Stimulated activated memory B cell treated with anti-CD40 and anti-IgM and Interleukin-4, amounts not matched to agents 10 μg/mL and 1 μg/mL and 100 μg/mL, for 72 hours (primary cell): Measurements from ENCODE around the gene WDR38.

ENCODE experiments used
- ATAC-seq: fragments of 150-1000 bp; cut with Tn5 transposase; 2 replicates; pipeline ENCODE4 v1.10.0; 2021
- H3K27ac Mint-ChIP-seq: one replicate; pipeline ENCODE4 v1.8.0; 2022; ENCODE audit warnings: mild to moderate bottlenecking, mixed read lengths
- H3K27me3 Mint-ChIP-seq: one replicate; pipeline ENCODE4 v1.8.0; 2022; ENCODE audit warnings: mixed read lengths
- H3K36me3 Mint-ChIP-seq: one replicate; pipeline ENCODE4 v1.8.0; 2022; ENCODE audit warnings: mixed read lengths
- H3K4me1 Mint-ChIP-seq: one replicate; pipeline ENCODE4 v1.8.0; 2022; ENCODE audit warnings: mixed read lengths
- H3K4me3 Mint-ChIP-seq: one replicate; pipeline ENCODE4 v1.8.0; 2022; ENCODE audit warnings: mild to moderate bottlenecking, moderate library complexity, mixed read lengths
- H3K9me3 Mint-ChIP-seq: one replicate; pipeline ENCODE4 v1.8.0; 2022; ENCODE audit warnings: mixed read lengths

The WDR38 gene

DNA sequence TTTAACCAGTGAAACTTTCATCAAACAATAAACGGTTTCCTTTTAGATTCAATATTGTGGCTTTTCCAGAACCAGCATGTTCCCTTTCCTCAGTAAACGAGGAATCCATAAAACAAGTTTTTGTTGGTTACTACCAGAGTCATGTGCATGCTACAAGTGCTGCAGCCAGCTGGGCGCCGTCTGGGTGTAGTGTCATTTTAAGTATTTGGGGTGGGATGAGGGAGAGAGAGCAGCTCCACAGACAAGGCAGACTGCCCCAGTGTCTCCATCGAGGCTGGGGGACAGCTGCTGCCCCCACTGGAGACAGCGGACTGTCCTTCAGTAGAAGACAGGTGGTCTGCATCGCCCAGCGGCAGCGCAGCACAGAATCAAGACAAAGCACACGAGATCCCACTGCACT, 26.0 kb downstream of the WDR38 start:
- Mint-ChIP-seq H3K4me1 (peaks cover 32% of the 10 kb centered on the region), H3K9me3 (no peaks in the 10 kb centered on the region), H3K27ac (peak overlapping the region; percentile 61), H3K4me3 (no peak overlapping the region), H3K36me3 (peaks cover 46% of the 10 kb centered on the region), H3K27me3 (no peaks in the 10 kb centered on the region)
- ATAC-seq = no peak

DNA sequence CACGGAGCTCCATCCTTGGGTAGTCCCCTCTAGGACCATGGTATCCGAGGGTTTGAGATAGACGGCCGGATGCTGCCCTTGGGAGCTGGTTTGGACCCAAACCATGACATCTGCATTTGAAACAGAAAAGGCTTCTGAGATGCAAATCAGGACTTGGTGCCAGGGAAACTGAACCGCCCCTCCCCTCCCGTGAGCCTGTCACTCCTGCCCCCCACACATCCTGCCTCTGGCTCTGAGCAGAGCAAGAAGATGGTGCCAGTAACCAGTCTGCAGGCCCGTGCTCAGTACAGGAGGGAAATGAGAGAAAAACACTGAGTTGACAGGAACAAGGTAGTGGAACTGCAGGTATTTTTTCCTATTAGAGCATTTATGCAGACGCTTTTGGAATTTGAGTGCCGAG, 27.2 kb downstream of the WDR38 start:
- H3K27me3 Mint-ChIP-seq = no peaks in the 10 kb centered on the region
- H3K4me1 Mint-ChIP-seq = peaks cover 21% of the 10 kb centered on the region
- H3K4me3 Mint-ChIP-seq = no peak overlapping the region
- peak overlapping the region; percentile 61 for H3K27ac Mint-ChIP-seq
- H3K36me3 Mint-ChIP-seq = peaks cover 45% of the 10 kb centered on the region
- no peaks in the 10 kb centered on the region for H3K9me3 Mint-ChIP-seq
- peak; percentile 34 for ATAC-seq

DNA sequence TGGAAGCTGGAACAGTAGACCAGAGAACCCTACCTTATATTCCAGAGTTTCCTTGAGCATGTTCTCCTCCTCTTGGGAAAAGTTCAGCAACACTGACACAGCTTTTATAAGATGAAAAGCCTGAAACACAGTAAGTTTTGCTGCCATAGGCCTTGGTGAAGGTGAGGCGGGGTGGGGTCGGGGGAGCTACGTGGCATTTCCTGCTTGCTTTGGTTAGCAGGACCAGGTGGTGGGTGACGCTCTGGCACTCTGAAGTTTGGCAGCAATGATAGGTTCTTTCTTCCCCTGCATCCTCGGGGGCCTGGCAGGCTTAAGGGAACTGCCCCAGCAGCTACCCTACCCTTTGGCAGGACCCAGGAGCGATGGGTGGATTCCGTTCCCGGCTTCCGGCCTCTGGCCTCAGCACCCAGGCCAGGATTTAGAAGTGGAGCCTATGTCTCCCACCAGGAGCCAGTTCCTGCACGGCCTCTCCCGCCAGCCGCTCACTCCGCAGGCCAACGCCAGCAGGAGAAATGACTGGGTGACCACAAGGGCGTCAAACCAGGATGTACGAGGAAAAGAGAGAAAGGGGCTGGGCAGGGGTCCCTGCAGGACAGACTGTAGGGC, 28.0 kb downstream of the WDR38 start:
- H3K27ac Mint-ChIP-seq = no peak overlapping the region
- no peak for ATAC-seq
- peaks cover 51% of the 10 kb centered on the region for H3K36me3 Mint-ChIP-seq
- H3K4me1 Mint-ChIP-seq = peaks cover 21% of the 10 kb centered on the region
- no peaks in the 10 kb centered on the region for H3K27me3 Mint-ChIP-seq
- H3K4me3 Mint-ChIP-seq = no peak overlapping the region
- no peaks in the 10 kb centered on the region for H3K9me3 Mint-ChIP-seq

DNA sequence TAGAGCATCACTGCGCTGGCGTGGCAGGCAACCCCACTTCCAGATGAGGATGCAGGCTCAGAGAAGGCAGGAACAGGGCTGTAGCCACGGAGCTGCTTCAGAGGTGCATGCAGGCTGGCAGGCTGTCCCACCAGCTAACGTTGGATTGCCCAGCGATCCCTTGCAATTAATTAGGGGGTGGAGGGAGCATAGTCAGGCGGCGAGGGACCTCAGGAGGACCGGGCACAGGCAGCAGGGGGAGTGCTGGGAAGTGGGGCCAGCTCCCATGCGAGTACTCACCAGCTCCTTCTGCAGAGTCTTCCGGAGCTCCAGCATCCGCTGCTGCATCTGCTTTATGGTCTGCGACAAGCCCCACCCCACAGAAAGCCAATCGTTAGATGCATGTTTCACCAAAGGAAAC, 29.0 kb downstream of the WDR38 start:
- Mint-ChIP-seq H3K4me1 (peaks cover 31% of the 10 kb centered on the region), H3K4me3 (no peak overlapping the region), H3K9me3 (no peaks in the 10 kb centered on the region), H3K27me3 (no peaks in the 10 kb centered on the region), H3K27ac (no peak overlapping the region), H3K36me3 (peaks cover 55% of the 10 kb centered on the region)
- ATAC-seq = no peak

DNA sequence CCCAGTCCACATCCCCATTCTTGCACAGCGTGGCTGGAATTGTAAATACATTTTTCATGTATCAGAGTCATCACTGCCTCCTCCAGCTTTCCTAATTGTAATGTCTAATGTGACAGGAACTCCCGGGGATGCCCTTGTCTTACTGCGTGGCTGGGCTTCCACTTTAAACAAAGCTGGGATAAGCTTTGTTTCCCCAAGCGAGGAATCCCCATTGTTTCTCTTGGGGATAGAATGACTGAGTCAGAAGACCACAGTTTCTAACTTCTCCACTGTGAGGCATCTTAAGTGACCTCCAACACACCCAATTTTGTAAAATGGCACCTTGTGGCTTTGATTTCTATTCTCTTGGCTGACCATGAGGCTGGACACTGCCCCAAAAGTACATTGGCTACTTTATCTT, 31.1 kb downstream of the WDR38 start:
- ATAC-seq = no peak
- H3K4me3 Mint-ChIP-seq = no peak overlapping the region
- H3K27me3 Mint-ChIP-seq = no peaks in the 10 kb centered on the region
- peaks cover 28% of the 10 kb centered on the region for H3K4me1 Mint-ChIP-seq
- no peak overlapping the region for H3K27ac Mint-ChIP-seq
- H3K9me3 Mint-ChIP-seq = no peaks in the 10 kb centered on the region
- peaks cover 51% of the 10 kb centered on the region for H3K36me3 Mint-ChIP-seq

DNA sequence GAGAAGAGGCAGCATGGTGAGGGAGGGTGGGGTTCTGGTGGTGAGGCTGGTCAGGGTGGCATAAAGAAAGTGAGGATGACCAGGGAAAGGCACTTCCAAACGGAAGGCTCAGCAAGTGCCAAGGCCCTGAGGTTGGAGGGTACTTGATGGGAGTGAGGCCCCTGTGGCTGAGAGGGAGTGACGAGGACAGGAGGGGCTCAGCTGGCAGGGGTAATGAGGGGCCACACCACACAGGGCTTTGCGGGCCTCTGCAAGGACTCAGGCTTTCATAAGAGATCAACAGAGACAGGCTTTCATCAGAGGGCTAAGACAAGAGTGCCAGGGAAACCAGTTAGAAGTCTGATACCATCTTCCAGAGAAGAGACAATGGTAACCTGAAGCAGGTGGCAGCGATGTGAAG, 32.3 kb downstream of the WDR38 start:
- Mint-ChIP-seq H3K27me3 (no peaks in the 10 kb centered on the region), H3K4me1 (peaks cover 19% of the 10 kb centered on the region), H3K4me3 (no peak overlapping the region), H3K27ac (peak overlapping the region; percentile 17), H3K9me3 (no peaks in the 10 kb centered on the region), H3K36me3 (peaks cover 61% of the 10 kb centered on the region)
- ATAC-seq = no peak

DNA sequence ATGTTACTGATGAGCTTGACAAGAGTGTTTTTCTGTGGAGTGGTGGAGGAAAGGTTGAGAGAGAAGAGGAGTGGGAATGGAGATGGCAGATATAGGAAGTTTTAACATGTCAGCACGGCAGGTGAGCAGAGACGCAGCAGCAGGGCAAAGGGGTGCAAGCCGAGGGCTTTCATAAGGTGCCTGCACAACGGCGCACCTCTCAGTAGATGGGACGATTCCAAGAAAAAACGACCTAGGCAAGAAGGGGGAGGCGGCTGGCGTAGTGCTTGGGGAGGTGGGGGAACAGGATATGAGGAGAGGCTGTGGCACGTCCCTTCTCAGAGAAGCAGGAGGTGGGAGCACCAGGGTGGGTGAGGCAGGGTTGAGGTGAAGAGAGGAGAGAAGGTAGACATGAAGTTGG, 33.2 kb downstream of the WDR38 start:
- ATAC-seq = no peak
- H3K36me3 Mint-ChIP-seq = peaks cover 66% of the 10 kb centered on the region
- peaks cover 18% of the 10 kb centered on the region for H3K4me1 Mint-ChIP-seq
- H3K4me3 Mint-ChIP-seq = no peak overlapping the region
- no peaks in the 10 kb centered on the region for H3K27me3 Mint-ChIP-seq
- no peaks in the 10 kb centered on the region for H3K9me3 Mint-ChIP-seq
- H3K27ac Mint-ChIP-seq = peak overlapping the region; percentile 17

DNA sequence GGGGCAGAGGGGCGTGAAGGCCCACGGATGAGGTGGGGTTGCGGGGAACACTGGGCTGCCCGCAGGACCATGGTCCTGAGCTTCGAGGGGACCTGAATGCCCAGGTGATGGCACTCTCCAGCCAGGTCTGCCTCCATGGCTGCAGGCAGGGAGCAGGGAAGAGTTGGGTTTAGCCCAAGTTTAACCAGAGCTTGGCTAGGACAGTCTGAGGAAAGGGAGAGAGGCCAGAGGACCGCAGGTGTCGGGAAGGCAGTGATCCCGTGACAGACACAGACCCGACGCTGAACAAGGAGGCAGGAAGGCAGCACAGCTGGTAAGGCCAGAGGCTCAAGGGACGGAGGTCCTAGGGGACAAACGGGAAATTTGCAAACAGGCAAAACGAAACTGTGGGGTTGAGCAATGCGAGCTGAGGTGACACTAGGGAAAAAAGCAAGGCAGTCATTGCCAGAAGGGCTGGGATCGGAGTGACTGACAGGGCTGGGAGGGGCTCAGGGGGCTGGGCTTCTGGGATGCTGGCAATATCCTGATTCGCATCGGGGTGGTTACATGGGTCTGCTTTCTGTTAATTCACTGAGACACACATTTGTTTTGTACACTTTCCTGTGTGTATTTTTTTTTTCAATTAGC, 33.7 kb downstream of the WDR38 start:
- Mint-ChIP-seq H3K4me3 (no peak overlapping the region), H3K27me3 (no peaks in the 10 kb centered on the region), H3K27ac (peak overlapping the region; percentile 17), H3K4me1 (peaks cover 13% of the 10 kb centered on the region), H3K9me3 (no peaks in the 10 kb centered on the region), H3K36me3 (peaks cover 62% of the 10 kb centered on the region)
- ATAC-seq = peak; percentile 36

DNA sequence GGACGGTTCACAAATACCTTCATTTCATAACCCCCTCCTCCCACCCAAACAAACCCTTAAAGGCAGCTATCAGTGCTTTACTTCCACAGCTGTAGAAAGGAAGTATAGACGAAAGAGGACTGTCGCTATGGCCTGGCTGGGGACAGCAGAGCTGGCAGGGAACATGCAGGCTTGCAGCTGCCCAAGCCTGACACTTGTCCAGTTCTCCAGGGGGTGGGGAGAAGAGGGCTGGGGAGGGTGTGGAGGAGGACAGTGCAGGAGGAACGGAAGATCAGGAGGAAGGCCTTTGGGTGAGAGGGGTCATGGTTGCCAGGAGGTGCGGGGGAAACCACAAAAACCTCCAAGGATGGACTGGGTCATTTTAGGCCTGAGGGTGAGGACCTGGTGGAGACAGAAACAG, 34.6 kb downstream of the WDR38 start:
- no peak overlapping the region for H3K4me3 Mint-ChIP-seq
- H3K9me3 Mint-ChIP-seq = no peaks in the 10 kb centered on the region
- ATAC-seq = no peak
- peaks cover 12% of the 10 kb centered on the region for H3K4me1 Mint-ChIP-seq
- H3K27ac Mint-ChIP-seq = no peak overlapping the region
- peaks cover 67% of the 10 kb centered on the region for H3K36me3 Mint-ChIP-seq
- no peaks in the 10 kb centered on the region for H3K27me3 Mint-ChIP-seq

DNA sequence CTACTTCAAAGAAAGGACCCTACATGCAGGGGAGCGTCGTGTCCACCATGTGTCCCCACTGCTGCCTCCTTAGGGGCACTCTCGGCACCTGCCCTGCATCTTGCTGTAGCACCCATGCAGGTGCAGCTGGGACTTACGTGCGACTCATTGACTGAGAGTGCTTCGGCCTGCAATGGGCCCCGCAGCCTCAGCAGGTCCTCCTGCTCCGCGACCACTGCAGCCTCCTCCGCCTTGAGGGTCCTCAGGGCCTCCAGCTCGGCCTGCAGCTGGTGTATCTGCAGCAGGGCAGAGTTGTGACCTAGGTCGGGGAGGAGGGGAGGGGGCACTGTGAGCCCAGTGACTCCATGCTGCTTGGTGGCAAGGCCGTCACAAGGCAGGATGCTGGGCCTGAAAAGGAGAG, 35.7 kb downstream of the WDR38 start:
- no peak for ATAC-seq

DNA sequence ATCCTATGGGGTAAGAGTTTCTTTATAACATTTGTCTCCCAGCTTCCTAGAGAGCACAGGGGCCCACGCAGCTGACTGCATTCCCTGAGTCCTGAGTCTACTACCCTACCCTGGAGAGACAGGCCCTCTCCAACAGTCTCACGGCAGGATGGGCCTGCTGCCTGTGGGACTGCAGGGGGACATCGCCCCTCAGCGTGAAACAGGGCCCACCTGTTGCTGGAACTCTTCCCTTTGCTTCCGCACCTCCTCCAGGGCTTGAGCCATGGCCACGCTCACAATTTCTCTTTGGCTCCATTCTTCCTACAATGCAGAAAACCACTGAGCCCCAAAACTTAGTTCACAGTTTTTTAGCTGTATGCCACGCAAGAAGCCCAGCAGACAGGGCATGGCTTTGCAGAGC, 36.9 kb downstream of the WDR38 start:
- peaks cover 20% of the 10 kb centered on the region for H3K4me1 Mint-ChIP-seq
- ATAC-seq = no peak
- H3K27ac Mint-ChIP-seq = no peak overlapping the region
- no peaks in the 10 kb centered on the region for H3K9me3 Mint-ChIP-seq
- H3K27me3 Mint-ChIP-seq = no peaks in the 10 kb centered on the region
- no peak overlapping the region for H3K4me3 Mint-ChIP-seq
- peaks cover 81% of the 10 kb centered on the region for H3K36me3 Mint-ChIP-seq

More for the DNA sequence above, 35.7 kb downstream of the WDR38 start:
- Mint-ChIP-seq H3K27ac (no peak overlapping the region), H3K4me1 (peaks cover 12% of the 10 kb centered on the region), H3K9me3 (no peaks in the 10 kb centered on the region), H3K36me3 (peaks cover 76% of the 10 kb centered on the region), H3K27me3 (no peaks in the 10 kb centered on the region), H3K4me3 (no peak overlapping the region)

DNA sequence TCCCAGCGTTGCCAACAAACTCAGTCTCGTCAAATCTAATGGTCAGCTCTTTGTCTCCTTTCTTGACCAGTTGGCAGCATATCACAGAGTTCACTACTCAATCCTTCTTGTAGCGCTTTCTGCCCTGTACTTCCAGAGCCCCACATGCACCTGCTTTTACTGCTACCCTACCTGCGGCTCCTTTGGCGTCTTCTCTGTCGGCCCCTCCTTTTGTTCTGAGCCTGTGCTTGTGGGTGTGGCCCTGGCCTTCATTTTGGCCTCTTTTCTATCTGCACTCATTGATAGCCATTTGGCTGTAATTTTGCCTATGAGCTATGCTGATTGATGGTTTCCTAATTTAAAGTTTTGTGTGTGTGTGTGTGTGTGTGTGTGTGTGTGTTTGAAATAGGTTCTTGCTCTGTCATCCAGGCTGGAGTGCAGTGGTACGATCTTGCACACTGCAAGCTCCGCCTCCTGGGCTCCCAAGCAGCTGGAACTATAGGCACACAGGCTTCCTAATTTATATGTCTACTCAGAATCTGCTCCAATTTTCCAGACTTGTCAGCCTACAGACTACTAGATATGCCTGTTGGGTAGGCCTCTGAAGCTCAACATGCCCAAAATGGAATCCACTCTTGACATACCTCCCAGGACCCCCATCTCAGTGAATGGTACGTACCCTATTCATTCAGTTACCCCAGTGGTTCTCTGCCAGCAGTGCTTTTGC, 40.9 kb downstream of the WDR38 start:
- H3K4me1 Mint-ChIP-seq = peaks cover 13% of the 10 kb centered on the region
- no peaks in the 10 kb centered on the region for H3K9me3 Mint-ChIP-seq
- no peak for ATAC-seq
- H3K4me3 Mint-ChIP-seq = no peak overlapping the region
- H3K27me3 Mint-ChIP-seq = no peaks in the 10 kb centered on the region
- peaks cover 71% of the 10 kb centered on the region for H3K36me3 Mint-ChIP-seq
- H3K27ac Mint-ChIP-seq = peak overlapping the region; percentile 9

DNA sequence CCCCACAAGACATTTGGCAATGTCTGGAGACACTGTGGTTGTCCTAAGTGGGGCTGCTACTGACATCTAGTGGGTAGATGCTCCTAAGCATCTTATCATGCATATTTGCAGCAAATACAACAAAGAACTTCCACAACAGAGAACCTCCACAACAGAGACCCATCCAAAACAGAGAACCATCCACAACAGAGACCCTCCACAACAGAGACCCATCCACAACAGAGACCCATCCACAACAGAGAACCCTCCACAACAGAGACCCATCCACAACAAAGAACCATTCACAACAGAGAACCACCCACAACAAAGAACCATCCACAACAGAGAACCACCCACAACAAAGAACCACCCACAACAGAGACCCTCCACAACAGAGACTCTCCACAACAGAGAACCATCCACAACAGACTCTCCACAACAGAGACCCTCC, 41.5 kb downstream of the WDR38 start:
- Mint-ChIP-seq H3K9me3 (no peaks in the 10 kb centered on the region), H3K27me3 (no peaks in the 10 kb centered on the region), H3K4me3 (no peak overlapping the region), H3K36me3 (peaks cover 66% of the 10 kb centered on the region), H3K4me1 (peaks cover 13% of the 10 kb centered on the region), H3K27ac (peak overlapping the region; percentile 9)
- ATAC-seq = peak; percentile 48

DNA sequence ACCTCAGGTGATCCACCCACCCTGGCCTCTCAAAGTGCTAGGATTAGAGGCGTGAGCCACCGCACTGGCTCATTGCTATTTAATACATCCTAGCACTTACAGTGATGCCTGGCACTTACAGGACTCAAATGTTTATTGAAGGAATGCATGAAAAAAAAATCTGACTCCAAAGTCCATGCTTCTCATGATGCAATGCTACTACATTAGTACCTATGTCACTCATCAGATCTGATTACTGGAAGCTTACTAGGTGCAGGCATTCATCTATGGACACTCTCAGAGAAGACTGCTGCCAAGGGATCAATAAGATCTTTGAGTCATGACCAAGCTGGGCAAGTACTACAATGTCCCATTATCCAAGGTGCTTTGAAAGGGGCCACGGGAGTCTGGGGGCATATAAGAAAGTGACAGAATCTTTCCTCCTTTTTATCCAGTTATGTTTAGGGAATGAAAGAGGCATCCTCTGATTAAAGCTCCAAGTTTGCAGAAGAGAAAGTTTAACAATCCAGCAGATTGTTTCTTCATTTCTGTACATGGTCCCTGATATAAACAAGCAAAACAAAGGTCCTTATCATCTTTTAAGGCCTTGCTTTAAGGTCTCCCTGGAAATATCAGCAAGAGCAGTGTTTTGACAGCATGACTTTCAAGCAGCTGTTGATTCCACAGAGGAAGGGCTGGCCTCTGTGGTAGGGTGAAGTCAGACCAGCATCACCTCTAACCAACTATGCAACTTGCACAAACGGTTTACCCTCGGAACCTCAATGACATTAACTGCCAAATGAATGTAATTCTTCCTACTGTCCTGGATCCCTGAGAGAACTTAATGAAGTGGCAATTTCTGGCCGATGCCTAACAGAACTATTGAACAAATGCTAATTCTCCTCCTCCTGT, 44.6 kb downstream of the WDR38 start:
- H3K4me3 Mint-ChIP-seq = no peak overlapping the region
- no peak for ATAC-seq
- no peaks in the 10 kb centered on the region for H3K27me3 Mint-ChIP-seq
- H3K9me3 Mint-ChIP-seq = no peaks in the 10 kb centered on the region
- H3K36me3 Mint-ChIP-seq = peaks cover 50% of the 10 kb centered on the region
- H3K4me1 Mint-ChIP-seq = peaks cover 13% of the 10 kb centered on the region
- no peak overlapping the region for H3K27ac Mint-ChIP-seq

DNA sequence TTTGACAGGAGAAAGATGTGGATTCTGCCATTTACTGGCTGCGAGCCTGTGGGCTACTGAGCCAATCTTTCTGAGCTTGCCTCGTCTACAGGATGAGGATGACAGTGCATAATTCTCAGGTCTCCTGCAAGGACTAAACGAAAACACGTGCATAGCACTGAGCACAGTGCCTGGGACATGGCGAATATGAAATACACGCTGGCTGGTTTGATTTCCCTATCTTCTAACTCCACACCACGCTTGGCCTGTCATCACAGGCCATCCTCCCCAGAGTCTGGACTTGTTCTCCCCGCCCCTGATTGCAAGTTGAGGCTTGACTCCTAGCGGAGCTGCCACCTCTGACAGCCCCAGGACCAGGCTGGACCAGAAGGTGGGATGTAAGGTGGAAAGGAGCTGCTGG, 46.6 kb downstream of the WDR38 start:
- Mint-ChIP-seq H3K4me1 (peaks cover 8% of the 10 kb centered on the region), H3K9me3 (no peaks in the 10 kb centered on the region), H3K27me3 (no peaks in the 10 kb centered on the region), H3K27ac (no peak overlapping the region), H3K4me3 (no peak overlapping the region), H3K36me3 (peaks cover 39% of the 10 kb centered on the region)
- no peak for ATAC-seq
